Stimulated activated effector memory CD8-positive, alpha-beta T cell treated with anti-CD3 and anti-CD28 coated beads, Interleukin-12 subunit alpha, Interleukin-12 subunit beta, amount 100 ng/mL, for 72 hours (primary cell): ENCODE results near the gene AGAP1.

ENCODE experiments used
- ATAC-seq: fragments of 150-1000 bp; cut with Tn5 transposase; 2 replicates; pipeline ENCODE4 v1.10.0; 2021
- DNase-seq, 2 donors: peaks; one replicate each; pipeline ENCODE4 v3.0.0; 2021 to 2022; ENCODE audit warnings: low spot score in 2 of 2
- H3K27ac Mint-ChIP-seq: one replicate; pipeline ENCODE4 v1.8.0; 2022; ENCODE audit warnings: mild to moderate bottlenecking, mixed read lengths
- H3K36me3 Mint-ChIP-seq: one replicate; pipeline ENCODE4 v1.8.0; 2022; ENCODE audit warnings: mild to moderate bottlenecking, mixed read lengths
- H3K4me1 Mint-ChIP-seq: one replicate; pipeline ENCODE4 v1.8.0; 2022; ENCODE audit warnings: mixed read lengths
- H3K4me3 Mint-ChIP-seq: one replicate; pipeline ENCODE4 v1.8.0; 2022; ENCODE audit warnings: mild to moderate bottlenecking, mixed read lengths
- H3K9me3 Mint-ChIP-seq: one replicate; pipeline ENCODE4 v1.8.0; 2022; ENCODE audit warnings: mixed read lengths

AGAP1 gene

DNA sequence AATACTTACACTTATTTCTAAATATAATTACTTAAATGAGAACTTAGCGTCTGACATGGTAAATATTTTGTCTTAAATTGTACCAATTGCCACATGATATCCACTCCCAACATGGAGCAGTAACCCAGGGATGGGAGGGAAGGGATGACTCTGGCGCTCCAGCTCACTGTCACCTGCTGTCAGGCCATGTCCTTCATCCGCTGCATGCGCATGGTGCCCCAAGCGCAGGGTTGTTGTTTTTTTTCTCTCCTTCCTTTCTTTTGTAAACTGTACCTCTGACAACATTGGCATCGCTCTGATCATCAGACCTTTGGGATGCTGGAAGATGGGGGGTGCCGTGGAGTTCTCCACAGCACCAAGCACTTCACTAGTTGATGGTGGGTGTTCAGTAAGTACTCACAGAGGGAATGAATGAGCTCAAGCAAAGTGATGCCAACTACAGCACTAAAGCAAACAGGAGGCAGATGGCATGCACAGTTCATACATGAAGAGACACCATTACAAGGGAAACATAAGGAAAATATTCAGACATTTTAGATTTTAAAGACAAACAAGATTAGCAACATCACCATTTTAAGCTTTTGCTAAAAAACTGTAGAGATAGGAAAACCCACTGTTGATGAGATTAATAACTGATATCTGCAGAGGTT lies 426.5 kb downstream of the AGAP1 start:
- Mint-ChIP-seq H3K27ac (no peak overlapping the region), H3K9me3 (peaks cover 3% of the 10 kb centered on the region), H3K4me1 (peaks cover 6% of the 10 kb centered on the region), H3K4me3 (no peak overlapping the region), H3K36me3 (peaks cover 5% of the 10 kb centered on the region)
- no peak for DNase-seq
- no peak for ATAC-seq

GRCh38 chr2:235921508-235922191 lies 427.8 kb downstream of the AGAP1 start:
- Mint-ChIP-seq H3K36me3 (no peaks in the 10 kb centered on the region), H3K4me3 (no peak overlapping the region), H3K27ac (no peak overlapping the region), H3K9me3 (no peaks in the 10 kb centered on the region), H3K4me1 (peaks cover 6% of the 10 kb centered on the region)
- no peak for ATAC-seq
- no peak for DNase-seq

DNA sequence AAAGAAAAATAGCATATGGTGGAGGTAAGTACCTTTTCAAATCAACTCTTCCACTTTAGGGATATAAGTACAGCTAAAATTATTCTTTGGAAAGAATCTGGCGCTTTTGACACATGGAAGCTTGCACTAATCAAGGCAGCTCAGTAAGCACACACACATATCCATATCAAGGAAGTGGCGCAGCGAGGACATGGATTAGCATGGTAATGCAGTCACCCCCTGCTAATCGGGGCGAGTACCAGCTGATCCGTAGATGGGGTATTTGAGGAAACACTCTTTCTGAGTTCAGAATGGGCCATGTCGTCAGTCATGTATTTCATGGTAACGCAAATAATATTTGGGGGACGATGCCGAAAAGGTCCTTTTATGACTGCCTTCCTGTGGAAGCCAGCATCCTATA lies 429.0 kb downstream of the AGAP1 start:
- H3K4me1 Mint-ChIP-seq: peaks cover 6% of the 10 kb centered on the region
- no peaks in the 10 kb centered on the region for H3K36me3 Mint-ChIP-seq
- DNase-seq: no peak
- no peak for ATAC-seq
- H3K4me3 Mint-ChIP-seq: no peak overlapping the region
- no peak overlapping the region for H3K27ac Mint-ChIP-seq
- no peaks in the 10 kb centered on the region for H3K9me3 Mint-ChIP-seq

- ATAC-seq (peak; percentile 47), DNase-seq (no peak)
- H3K27ac Mint-ChIP-seq: no peak overlapping the region
- H3K4me3 Mint-ChIP-seq: no peak overlapping the region
- H3K36me3 Mint-ChIP-seq: no peaks in the 10 kb centered on the region
- H3K4me1 Mint-ChIP-seq: peaks cover 6% of the 10 kb centered on the region
- H3K9me3 Mint-ChIP-seq: no peaks in the 10 kb centered on the region
These were observed 430.2 kb downstream of the AGAP1 start for GRCh38 chr2:235923859-235924674.

DNA sequence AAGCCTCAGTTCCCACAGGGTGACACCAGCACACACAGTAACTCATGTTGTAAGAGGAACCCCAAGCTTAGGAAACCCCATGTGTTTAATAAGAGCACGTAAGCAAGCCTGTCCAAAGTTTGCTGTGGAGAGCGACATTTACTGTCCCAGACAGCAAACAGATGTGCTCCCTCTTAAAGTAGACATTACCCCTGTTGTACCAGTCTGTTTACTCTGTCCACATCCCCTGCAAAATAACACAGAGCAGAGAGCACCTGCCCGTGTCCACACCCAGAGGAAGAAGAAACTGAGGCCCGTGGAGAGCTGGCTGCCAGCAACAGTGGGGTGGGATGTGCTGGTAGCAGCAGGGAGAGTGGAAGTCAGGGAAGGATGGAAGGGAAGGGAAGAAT lies 430.8 kb downstream of the AGAP1 start:
- H3K36me3 Mint-ChIP-seq: no peaks in the 10 kb centered on the region
- peaks cover 6% of the 10 kb centered on the region for H3K4me1 Mint-ChIP-seq
- H3K9me3 Mint-ChIP-seq: no peaks in the 10 kb centered on the region
- no peak overlapping the region for H3K4me3 Mint-ChIP-seq
- H3K27ac Mint-ChIP-seq: no peak overlapping the region
- DNase-seq: no peak
- no peak for ATAC-seq

DNA sequence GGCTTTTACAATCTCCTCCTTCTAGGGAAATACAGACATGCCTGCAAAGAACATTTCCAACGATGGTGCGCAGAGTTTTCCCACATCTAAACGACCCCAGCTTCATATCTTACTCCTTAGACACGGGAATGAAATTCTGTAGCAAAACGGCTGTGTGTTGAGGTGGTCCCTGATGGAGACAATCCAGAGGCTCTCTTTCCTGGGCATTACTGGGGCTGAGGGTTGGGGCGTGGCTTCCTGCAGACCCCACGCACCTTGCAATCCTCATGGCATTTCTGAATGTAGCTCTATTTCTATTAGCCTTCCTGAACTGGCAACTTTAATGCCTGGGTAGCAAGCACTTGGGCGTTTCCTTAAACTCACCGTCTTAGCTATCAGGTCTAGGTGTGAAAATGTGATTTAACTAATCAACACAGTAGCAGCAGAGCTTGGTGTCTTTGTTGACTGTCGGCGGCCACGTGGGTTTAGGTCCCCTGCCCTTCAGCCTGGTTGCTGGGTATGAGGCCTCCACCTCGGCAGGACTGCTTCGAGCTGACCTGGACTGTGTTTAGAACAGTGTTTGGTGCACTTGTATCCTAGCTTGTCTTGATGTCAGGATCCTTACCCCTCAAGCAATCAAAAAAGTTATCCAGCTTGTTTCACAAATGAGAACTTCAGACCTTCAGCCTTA lies 431.5 kb downstream of the AGAP1 start:
- no peaks in the 10 kb centered on the region for H3K36me3 Mint-ChIP-seq
- H3K4me1 Mint-ChIP-seq: peaks cover 6% of the 10 kb centered on the region
- no peaks in the 10 kb centered on the region for H3K9me3 Mint-ChIP-seq
- ATAC-seq (no peak), DNase-seq (no peak)
- H3K4me3 Mint-ChIP-seq: no peak overlapping the region
- no peak overlapping the region for H3K27ac Mint-ChIP-seq

DNA sequence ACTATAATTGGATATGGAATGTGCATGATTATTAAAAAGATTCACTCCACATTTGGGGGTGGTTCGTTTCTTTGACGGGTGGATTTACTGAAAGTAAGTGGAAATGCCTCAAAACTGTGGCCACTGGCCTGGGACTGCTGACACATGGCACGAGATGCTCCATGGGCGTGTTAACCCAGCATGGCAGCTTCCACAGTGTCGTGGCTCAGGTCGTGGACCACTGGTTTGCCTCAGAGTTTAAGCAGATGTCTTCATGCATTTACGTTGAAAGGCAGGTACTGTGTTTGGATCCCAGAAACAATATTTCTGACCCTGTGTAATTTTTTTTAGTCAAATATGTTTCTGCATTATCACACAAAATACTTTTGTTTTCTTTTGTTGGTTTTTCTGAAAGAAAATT lies 432.4 kb downstream of the AGAP1 start:
- Mint-ChIP-seq H3K9me3 (no peaks in the 10 kb centered on the region), H3K4me3 (no peak overlapping the region), H3K27ac (no peak overlapping the region), H3K4me1 (peaks cover 6% of the 10 kb centered on the region), H3K36me3 (no peaks in the 10 kb centered on the region)
- ATAC-seq: no peak
- no peak for DNase-seq

- peaks cover 7% of the 10 kb centered on the region for H3K36me3 Mint-ChIP-seq
- no peak overlapping the region for H3K4me3 Mint-ChIP-seq
- no peaks in the 10 kb centered on the region for H3K9me3 Mint-ChIP-seq
- H3K27ac Mint-ChIP-seq: no peak overlapping the region
- DNase-seq: no peak
- no peak for ATAC-seq
- peaks cover 6% of the 10 kb centered on the region for H3K4me1 Mint-ChIP-seq
These were observed 435.0 kb downstream of the AGAP1 start for GRCh38 chr2:235928751-235929370.

DNA sequence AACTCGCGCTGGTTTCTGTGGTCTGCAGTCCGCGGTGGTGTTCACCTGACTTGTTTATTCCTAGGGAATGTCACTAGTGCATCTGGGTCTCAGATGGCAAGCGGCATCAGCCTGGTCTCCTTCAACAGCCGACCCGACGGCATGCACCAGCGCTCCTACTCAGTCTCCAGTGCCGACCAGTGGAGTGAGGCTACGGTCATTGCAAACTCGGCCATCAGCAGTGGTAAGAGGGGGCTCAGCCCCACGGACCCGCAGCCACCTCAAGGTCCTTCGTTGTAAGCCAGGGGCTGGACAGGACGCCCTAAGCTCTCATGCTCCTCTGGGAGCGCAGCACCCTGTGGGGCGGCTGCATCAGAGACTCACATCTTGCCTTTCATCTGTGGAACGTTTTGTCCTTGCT lies 436.9 kb downstream of the AGAP1 start:
- H3K27ac Mint-ChIP-seq: no peak overlapping the region
- H3K9me3 Mint-ChIP-seq: no peaks in the 10 kb centered on the region
- no peaks in the 10 kb centered on the region for H3K4me1 Mint-ChIP-seq
- ATAC-seq (no peak), DNase-seq (no peak)
- no peak overlapping the region for H3K4me3 Mint-ChIP-seq
- H3K36me3 Mint-ChIP-seq: peaks cover 7% of the 10 kb centered on the region

DNA sequence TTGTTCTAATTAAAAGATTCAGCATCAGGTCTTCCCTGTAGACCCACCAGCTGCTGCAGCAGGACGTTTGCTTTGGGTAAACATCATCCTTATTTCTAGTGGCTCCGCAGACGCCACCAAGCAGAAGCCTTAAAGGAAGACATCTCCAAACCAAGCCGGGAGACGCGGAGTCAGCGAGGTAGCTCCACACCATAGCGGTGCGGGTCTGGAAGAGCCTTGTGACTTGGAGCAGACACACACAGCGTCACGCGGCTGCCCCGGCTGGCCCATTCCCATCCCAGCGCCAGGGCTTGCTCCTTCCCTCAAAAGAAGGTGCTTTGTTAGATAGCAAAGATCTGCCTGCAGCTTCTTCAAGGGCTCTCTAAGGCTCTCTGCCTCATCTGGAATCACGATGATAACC lies 437.8 kb downstream of the AGAP1 start:
- Mint-ChIP-seq H3K27ac (no peak overlapping the region), H3K4me3 (no peak overlapping the region), H3K9me3 (peaks cover 8% of the 10 kb centered on the region), H3K36me3 (peaks cover 12% of the 10 kb centered on the region), H3K4me1 (no peaks in the 10 kb centered on the region)
- no peak for DNase-seq
- no peak for ATAC-seq

GRCh38 chr2:235934059-235934773 lies 440.4 kb downstream of the AGAP1 start:
- H3K27ac Mint-ChIP-seq: no peak overlapping the region
- H3K9me3 Mint-ChIP-seq: peaks cover 9% of the 10 kb centered on the region
- DNase-seq (no peak), ATAC-seq (no peak)
- peaks cover 19% of the 10 kb centered on the region for H3K36me3 Mint-ChIP-seq
- H3K4me3 Mint-ChIP-seq: no peak overlapping the region
- H3K4me1 Mint-ChIP-seq: peaks cover 1% of the 10 kb centered on the region

DNA sequence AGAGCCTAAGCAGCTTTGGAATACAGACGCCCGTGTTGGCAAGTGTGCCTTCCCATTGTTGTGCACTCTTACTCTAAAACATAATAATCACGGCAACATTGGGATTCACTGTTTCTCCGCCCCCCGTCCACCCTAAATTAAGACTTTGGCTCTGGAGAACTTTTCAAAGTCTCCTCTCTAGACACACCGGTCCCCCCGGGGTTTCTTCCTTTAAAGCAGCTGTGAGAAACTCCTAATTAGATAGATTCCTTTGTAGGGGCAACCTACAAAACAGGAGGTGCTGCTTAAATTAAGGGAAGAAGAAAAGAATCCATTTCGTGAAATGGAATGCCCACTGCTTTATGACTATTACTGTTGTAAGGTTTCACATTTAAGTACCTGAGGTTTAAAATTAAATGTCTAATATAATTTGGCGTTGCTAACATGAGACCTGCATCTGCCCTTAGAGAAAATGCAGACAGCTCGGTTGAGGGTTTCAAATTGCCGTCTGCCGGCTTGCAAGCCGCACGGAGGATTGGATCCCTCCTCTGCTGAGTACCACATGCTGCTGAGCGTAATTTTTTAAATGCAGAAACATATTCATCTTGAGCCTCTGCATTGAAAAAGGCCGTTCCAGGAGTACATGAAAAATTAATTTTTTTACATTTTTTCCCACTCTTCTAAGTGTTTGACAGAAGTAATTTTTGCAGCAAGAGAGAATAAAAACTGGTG lies 441.1 kb downstream of the AGAP1 start:
- Mint-ChIP-seq H3K36me3 (peaks cover 19% of the 10 kb centered on the region), H3K4me1 (peaks cover 9% of the 10 kb centered on the region), H3K27ac (no peak overlapping the region), H3K4me3 (no peak overlapping the region), H3K9me3 (peaks cover 9% of the 10 kb centered on the region)
- DNase-seq (no peak), ATAC-seq (no peak)

DNA sequence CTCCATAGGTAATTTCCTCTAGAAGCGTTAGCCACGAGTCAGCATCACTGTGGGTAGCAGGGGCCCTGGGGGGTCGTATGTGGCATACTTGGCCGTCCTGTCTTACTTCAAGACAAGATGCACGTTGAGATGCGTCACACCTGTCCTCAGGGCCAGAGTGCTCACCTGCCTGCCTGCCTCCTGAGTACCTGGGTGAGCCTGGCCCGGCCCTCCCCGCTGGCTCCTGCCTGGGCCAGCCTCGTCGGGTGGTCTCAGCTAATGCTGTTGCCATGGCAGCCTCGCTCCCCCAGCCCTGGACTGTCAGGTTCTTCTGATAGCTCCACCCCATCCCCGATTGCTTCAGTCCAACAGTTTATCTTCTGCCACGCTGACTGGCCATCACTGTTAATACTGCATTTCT lies 441.9 kb downstream of the AGAP1 start:
- no peak overlapping the region for H3K4me3 Mint-ChIP-seq

GRCh38 chr2:235936493-235936892 lies 442.6 kb downstream of the AGAP1 start:
- peaks cover 9% of the 10 kb centered on the region for H3K9me3 Mint-ChIP-seq
- peaks cover 24% of the 10 kb centered on the region for H3K36me3 Mint-ChIP-seq
- H3K4me1 Mint-ChIP-seq: peaks cover 16% of the 10 kb centered on the region
- DNase-seq: no peak
- H3K27ac Mint-ChIP-seq: no peak overlapping the region
- no peak for ATAC-seq
- no peak overlapping the region for H3K4me3 Mint-ChIP-seq

More for the DNA sequence above, 441.9 kb downstream of the AGAP1 start:
- H3K27ac Mint-ChIP-seq: no peak overlapping the region
- no peak for ATAC-seq
- H3K9me3 Mint-ChIP-seq: peaks cover 9% of the 10 kb centered on the region
- H3K4me1 Mint-ChIP-seq: peaks cover 15% of the 10 kb centered on the region
- peaks cover 24% of the 10 kb centered on the region for H3K36me3 Mint-ChIP-seq
- no peak for DNase-seq
